ENCODE data around the gene LPAR1.

DNA sequence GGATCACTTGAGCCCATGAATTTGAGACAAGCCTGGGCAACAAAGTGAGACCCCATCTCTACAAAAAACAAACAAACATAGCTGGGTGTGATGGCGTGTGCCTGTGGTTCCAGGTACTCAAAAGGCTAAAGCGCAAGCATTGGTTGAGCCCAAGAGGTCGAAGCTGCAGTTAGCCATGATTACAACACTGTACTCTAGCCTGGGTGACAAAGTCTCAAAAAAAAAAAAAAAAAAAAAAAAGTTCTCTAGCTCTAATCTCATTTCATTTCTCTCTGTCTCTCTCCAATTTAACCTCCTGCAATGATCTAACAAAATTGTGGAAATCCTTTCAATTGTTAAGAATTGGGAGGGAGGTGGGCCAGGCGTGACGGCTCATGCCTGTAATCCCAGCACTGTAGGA, 33.3 kb downstream of the LPAR1 start:
- no peak for TF ChIP-seq CTCF (conservative IDR thresholded peaks at IDR 0.05; ENCODE audit: low read depth, low read length)
- TF ChIP-seq EZH2 (IDR thresholded peaks at IDR 0.05; ENCODE audit: borderline replicate concordance, low read depth, low read length, poor library complexity, severe bottlenecking), result no peak

All from A673 (cell line).